Measurements from ENCODE around the gene ITIH1.

GRCh38 chr3:52779837-52780585 lies 2.6 kb downstream of the ITIH1 start:
- no peak for TF ChIP-seq CTCF (IDR thresholded peaks at IDR 0.05; ENCODE audit: poor library complexity, severe bottlenecking)
- TF ChIP-seq, protein P1, sequence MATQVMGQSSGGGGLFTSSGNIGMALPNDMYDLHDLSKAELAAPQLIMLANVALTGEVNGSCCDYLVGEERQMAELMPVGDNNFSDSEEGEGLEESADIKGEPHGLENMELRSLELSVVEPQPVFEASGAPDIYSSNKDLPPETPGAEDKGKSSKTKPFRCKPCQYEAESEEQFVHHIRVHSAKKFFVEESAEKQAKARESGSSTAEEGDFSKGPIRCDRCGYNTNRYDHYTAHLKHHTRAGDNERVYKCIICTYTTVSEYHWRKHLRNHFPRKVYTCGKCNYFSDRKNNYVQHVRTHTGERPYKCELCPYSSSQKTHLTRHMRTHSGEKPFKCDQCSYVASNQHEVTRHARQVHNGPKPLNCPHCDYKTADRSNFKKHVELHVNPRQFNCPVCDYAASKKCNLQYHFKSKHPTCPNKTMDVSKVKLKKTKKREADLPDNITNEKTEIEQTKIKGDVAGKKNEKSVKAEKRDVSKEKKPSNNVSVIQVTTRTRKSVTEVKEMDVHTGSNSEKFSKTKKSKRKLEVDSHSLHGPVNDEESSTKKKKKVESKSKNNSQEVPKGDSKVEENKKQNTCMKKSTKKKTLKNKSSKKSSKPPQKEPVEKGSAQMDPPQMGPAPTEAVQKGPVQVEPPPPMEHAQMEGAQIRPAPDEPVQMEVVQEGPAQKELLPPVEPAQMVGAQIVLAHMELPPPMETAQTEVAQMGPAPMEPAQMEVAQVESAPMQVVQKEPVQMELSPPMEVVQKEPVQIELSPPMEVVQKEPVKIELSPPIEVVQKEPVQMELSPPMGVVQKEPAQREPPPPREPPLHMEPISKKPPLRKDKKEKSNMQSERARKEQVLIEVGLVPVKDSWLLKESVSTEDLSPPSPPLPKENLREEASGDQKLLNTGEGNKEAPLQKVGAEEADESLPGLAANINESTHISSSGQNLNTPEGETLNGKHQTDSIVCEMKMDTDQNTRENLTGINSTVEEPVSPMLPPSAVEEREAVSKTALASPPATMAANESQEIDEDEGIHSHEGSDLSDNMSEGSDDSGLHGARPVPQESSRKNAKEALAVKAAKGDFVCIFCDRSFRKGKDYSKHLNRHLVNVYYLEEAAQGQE (IDR thresholded peaks at IDR 0.05; ENCODE audit: borderline replicate concordance): no peak
- TF ChIP-seq TAF1 (IDR thresholded peaks at IDR 0.05; ENCODE audit: low read depth): no peak
